Endothelial cell of hepatic sinusoid (primary cell): ENCODE data around the gene SURF1.
"Not testable (repeated sequence)": the region's sequence is repeated elsewhere in the genome, so short reads cannot be mapped to it uniquely, and the experiment has no call there.

Experiments
- in situ Hi-C: cut with HindIII; loops from 2 replicates; pipeline ENCODE4 v1.10.0; 2017; ENCODE audit warnings: low sequenced_read_pairs

The SURF1 gene

GRCh38 chr9:133356391-133357091 lies at the start of gene SURF1, which contains the start of gene SURF2:
Gene SURF1, minus strand, starts transcription at chr9:133356487. Its CDS starts 34 bp downstream, at chr9:133356453.
Gene SURF2, plus strand, starts transcription at chr9:133356550. Its CDS starts 43 bp downstream, at chr9:133356593.
- in situ Hi-C loops, result no loop called here

GRCh38 chr9:133405508-133406438 lies 49.5 kb upstream of the SURF1 start:
- in situ Hi-C loops, result no loop called here

GRCh38 chr9:133404454-133405002 lies 48.2 kb upstream of the SURF1 start:
- in situ Hi-C loops, result no loop called here

GRCh38 chr9:133403766-133404453 lies 47.6 kb upstream of the SURF1 start:
- in situ Hi-C loops, result no loop called here

GRCh38 chr9:133402689-133403088 lies 46.4 kb upstream of the SURF1 start:
- in situ Hi-C loops, result no loop called here

GRCh38 chr9:133401588-133401987 lies 45.3 kb upstream of the SURF1 start:
- in situ Hi-C loops, result no loop called here

- in situ Hi-C loops, result no loop called here
These were observed 44.0 kb upstream of the SURF1 start for GRCh38 chr9:133400292-133400691.

- in situ Hi-C loops, result no loop called here
These were observed 41.6 kb upstream of the SURF1 start for GRCh38 chr9:133397895-133398294.

- in situ Hi-C loops, result no loop called here
These were observed 41.1 kb upstream of the SURF1 start for GRCh38 chr9:133397370-133397769.

GRCh38 chr9:133396952-133397351 lies 40.7 kb upstream of the SURF1 start:
- in situ Hi-C loops, result no loop called here

- in situ Hi-C loops, result no loop called here
These were observed 38.5 kb upstream of the SURF1 start for GRCh38 chr9:133394687-133395271.

GRCh38 chr9:133393399-133393798 lies 37.1 kb upstream of the SURF1 start:
- in situ Hi-C loops, result no loop called here

- in situ Hi-C loops, result not testable (repeated sequence)
These were observed 36.0 kb upstream of the SURF1 start for GRCh38 chr9:133392308-133392707.

- in situ Hi-C loops, result not testable (repeated sequence)
These were observed 35.2 kb upstream of the SURF1 start for GRCh38 chr9:133391449-133391848.

- in situ Hi-C loops, result no loop called here
These were observed 34.4 kb upstream of the SURF1 start for GRCh38 chr9:133390713-133391112.

GRCh38 chr9:133389562-133389961 lies 33.3 kb upstream of the SURF1 start:
- in situ Hi-C loops, result no loop called here

- in situ Hi-C loops, result no loop called here
These were observed 32.8 kb upstream of the SURF1 start for GRCh38 chr9:133389025-133389557.

- in situ Hi-C loops, result no loop called here
These were observed 31.4 kb upstream of the SURF1 start for GRCh38 chr9:133387680-133388079.

GRCh38 chr9:133386338-133386737 lies 30.1 kb upstream of the SURF1 start:
- in situ Hi-C loops, result no loop called here

GRCh38 chr9:133385452-133385851 lies 29.2 kb upstream of the SURF1 start:
- in situ Hi-C loops, result no loop called here
